ENCODE results near the gene SMIM33.
"Not testable (repeated sequence)": the region's sequence is repeated elsewhere in the genome, so short reads cannot be mapped to it uniquely, and the experiment has no call there.

The SMIM33 gene

GRCh38 chr5:139504722-139505121 lies 33.9 kb downstream of the SMIM33 start:
- 71 to 74% methylated on average over 5 of the region's 5 CpGs for WGBS, 2 experiments
- not testable (repeated sequence) for H3K36me3 ChIP-seq (ENCODE audit: control insufficient read depth, insufficient read depth, low read length); H3K9me3 ChIP-seq (ENCODE audit: control insufficient read depth, low read length); H3K4me3 ChIP-seq (ENCODE audit: insufficient read depth, low read depth, low read length); H3K4me1 ChIP-seq (ENCODE audit: control insufficient read depth, insufficient read depth, low read length); H3K27ac ChIP-seq (ENCODE audit: insufficient read depth, low read depth, low read length, poor library complexity, severe bottlenecking); H3K27me3 ChIP-seq (ENCODE audit: control insufficient read depth, insufficient read depth, low read length, poor library complexity, severe bottlenecking)

GRCh38 chr5:139512786-139513390 lies 42.1 kb downstream of the SMIM33 start:
- 92 to 95% methylated on average over 6 of the region's 6 CpGs for WGBS, 2 experiments
- Histone ChIP-seq H3K36me3 (ENCODE audit: control insufficient read depth, insufficient read depth, low read length) (no peaks in the 10 kb centered on the region), H3K4me1 (ENCODE audit: control insufficient read depth, insufficient read depth, low read length) (no peaks in the 10 kb centered on the region), H3K27ac (ENCODE audit: insufficient read depth, low read depth, low read length, poor library complexity, severe bottlenecking) (no peak overlapping the region), H3K9me3 (ENCODE audit: control insufficient read depth, low read length) (no peaks in the 10 kb centered on the region), H3K27me3 (ENCODE audit: control insufficient read depth, insufficient read depth, low read length, poor library complexity, severe bottlenecking) (no peaks in the 10 kb centered on the region), H3K4me3 (ENCODE audit: insufficient read depth, low read depth, low read length) (no peak overlapping the region)

- not testable (repeated sequence) for H3K4me1 ChIP-seq (ENCODE audit: control insufficient read depth, insufficient read depth, low read length); H3K9me3 ChIP-seq (ENCODE audit: control insufficient read depth, low read length); H3K4me3 ChIP-seq (ENCODE audit: insufficient read depth, low read depth, low read length); H3K36me3 ChIP-seq (ENCODE audit: control insufficient read depth, insufficient read depth, low read length); H3K27ac ChIP-seq (ENCODE audit: insufficient read depth, low read depth, low read length, poor library complexity, severe bottlenecking); H3K27me3 ChIP-seq (ENCODE audit: control insufficient read depth, insufficient read depth, low read length, poor library complexity, severe bottlenecking)
- 84 to 90% methylated on average over 5 of the region's 5 CpGs for WGBS, 2 experiments
These were observed 42.6 kb downstream of the SMIM33 start for GRCh38 chr5:139513434-139513833.

DNA sequence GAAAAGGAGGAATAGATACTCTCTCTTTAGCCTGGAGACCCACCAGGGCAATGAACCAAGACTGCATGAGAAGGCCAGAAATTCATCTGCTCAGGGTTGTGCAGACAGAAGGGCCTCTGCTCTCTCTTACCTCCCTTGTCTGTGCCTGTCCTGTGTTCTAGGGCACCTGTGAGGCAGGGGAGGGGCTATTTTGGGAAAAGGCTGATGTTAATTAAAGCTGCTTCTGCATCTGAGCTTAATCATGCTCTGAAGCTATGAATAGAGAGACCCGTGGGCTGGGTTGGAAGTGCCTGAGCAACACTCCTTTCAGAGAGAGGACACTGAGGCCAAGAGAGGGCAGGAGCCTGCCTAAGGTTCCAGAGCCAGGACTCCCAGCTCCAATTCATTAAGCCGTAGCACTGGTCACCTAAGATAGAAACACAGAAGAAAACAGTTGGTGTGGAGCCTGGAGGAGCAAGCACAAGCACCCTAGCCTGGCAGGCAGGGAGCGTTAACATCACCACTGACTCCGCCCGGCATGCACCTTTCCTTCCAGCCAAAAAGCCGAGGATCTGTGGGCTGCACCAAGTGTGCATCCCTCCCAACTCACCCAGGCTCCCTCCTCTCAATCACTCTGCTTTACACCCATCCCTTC lies 43.2 kb downstream of the SMIM33 start:
- no peak overlapping the region for H3K4me3 ChIP-seq (ENCODE audit: insufficient read depth, low read depth, low read length)
- H3K4me1 ChIP-seq (ENCODE audit: control insufficient read depth, insufficient read depth, low read length), result peaks cover 6% of the 10 kb centered on the region
- WGBS, 2 experiments, result 90 to 95% methylated on average over 6 of the region's 6 CpGs
- no peaks in the 10 kb centered on the region for H3K36me3 ChIP-seq (ENCODE audit: control insufficient read depth, insufficient read depth, low read length)
- H3K27me3 ChIP-seq (ENCODE audit: control insufficient read depth, insufficient read depth, low read length, poor library complexity, severe bottlenecking), result no peaks in the 10 kb centered on the region
- no peak overlapping the region for H3K27ac ChIP-seq (ENCODE audit: insufficient read depth, low read depth, low read length, poor library complexity, severe bottlenecking)
- no peaks in the 10 kb centered on the region for H3K9me3 ChIP-seq (ENCODE audit: control insufficient read depth, low read length)

DNA sequence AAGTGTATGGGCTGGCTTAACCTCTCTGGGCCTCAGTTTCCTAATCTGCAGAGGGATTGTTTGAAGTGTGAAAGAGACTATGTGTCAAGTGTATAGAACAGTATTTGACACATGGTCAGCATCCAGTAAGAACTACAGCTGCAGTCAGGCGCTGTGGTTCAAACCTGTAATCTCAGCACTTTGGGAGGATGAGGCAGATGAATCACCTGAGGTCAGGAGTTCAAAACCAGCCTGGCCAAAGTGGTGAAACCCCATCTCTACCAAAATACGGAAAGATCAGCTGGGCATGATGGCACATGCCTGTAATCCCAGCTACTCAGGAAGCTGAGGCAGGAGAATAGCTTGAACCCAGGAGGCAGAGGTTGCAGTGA lies 43.7 kb downstream of the SMIM33 start:
- WGBS, 2 experiments, result 95% methylated on average over 2 of the region's 2 CpGs
- H3K27ac ChIP-seq (ENCODE audit: insufficient read depth, low read depth, low read length, poor library complexity, severe bottlenecking), result no peak overlapping the region
- H3K9me3 ChIP-seq (ENCODE audit: control insufficient read depth, low read length), result no peaks in the 10 kb centered on the region
- no peaks in the 10 kb centered on the region for H3K27me3 ChIP-seq (ENCODE audit: control insufficient read depth, insufficient read depth, low read length, poor library complexity, severe bottlenecking)
- no peak overlapping the region for H3K4me3 ChIP-seq (ENCODE audit: insufficient read depth, low read depth, low read length)
- no peaks in the 10 kb centered on the region for H3K36me3 ChIP-seq (ENCODE audit: control insufficient read depth, insufficient read depth, low read length)
- H3K4me1 ChIP-seq (ENCODE audit: control insufficient read depth, insufficient read depth, low read length), result peaks cover 6% of the 10 kb centered on the region

DNA sequence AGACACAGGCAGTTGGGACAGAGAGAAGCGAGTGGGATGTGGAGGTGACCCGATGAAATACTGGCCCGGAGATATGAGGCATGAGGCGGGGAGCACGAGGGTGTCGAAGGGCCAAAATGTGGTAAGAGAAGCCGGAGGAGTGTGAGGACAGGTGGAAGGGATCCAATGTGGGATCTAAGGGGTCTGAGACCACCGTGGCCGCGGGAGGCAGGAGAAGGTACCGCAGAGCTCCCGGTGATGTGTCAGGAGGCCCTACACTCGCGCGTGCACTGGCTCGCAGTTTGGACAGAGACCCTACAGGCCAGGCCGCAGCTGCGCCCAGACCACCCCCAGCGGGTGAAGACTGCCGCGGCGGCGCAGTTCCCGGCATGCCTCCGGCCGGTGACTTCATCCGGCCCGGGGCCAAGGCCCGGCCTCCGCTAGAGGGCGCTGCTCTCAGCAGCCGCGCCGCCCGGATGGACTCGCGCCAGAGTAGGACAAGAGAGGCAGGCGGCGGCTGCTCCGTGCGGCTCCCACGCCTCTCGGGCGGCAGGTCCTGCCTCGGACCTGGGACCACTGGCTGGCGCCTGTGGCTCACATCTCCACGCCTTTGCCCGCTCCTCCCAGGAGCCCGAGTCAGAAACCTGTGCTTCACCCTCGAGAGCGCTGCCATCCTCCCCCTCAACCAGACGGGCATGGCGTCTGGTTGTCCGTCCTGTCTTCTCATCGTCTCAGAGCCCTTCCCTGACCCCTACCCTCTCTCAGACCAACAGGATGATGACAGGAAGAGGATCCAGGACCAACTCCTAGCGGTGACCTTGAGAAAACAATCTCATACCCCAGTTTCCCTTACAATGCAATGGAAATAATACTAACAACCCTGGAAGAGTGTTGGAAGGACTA lies 47.1 kb downstream of the SMIM33 start:
- H3K9me3 ChIP-seq (ENCODE audit: control insufficient read depth, low read length), result no peaks in the 10 kb centered on the region
- H3K27ac ChIP-seq (ENCODE audit: insufficient read depth, low read depth, low read length, poor library complexity, severe bottlenecking), result peak overlapping the region; percentile 73
- WGBS, 2 experiments, result 18% methylated on average over 56 of the region's 56 CpGs
- H3K27me3 ChIP-seq (ENCODE audit: control insufficient read depth, insufficient read depth, low read length, poor library complexity, severe bottlenecking), result no peaks in the 10 kb centered on the region
- H3K4me3 ChIP-seq (ENCODE audit: insufficient read depth, low read depth, low read length), result peak overlapping the region; percentile 32
- no peaks in the 10 kb centered on the region for H3K36me3 ChIP-seq (ENCODE audit: control insufficient read depth, insufficient read depth, low read length)
- peaks cover 6% of the 10 kb centered on the region for H3K4me1 ChIP-seq (ENCODE audit: control insufficient read depth, insufficient read depth, low read length)
